ENCODE results near the gene SLC37A1.
A peak's percentile ranks its signal among the peaks of the same experiment; 100 is the strongest.
"Not testable (repeated sequence)": the region's sequence is repeated elsewhere in the genome, so short reads cannot be mapped to it uniquely, and the experiment has no call there.

SLC37A1 gene

GRCh38 chr21:42513151-42513984, at the start of gene SLC37A1:
Gene SLC37A1 (plus strand): TSS chr21:42513852. CDS start chr21:42518455, 4,603 bp downstream.
- no peak for DNase-seq

- DNase-seq, result no peak
Measured at GRCh38 chr21:42463861-42464515, 49.7 kb upstream of the SLC37A1 start.

GRCh38 chr21:42465008-42465802, 48.4 kb upstream of the SLC37A1 start:
- no peak for DNase-seq

- no peak for DNase-seq
Measured at GRCh38 chr21:42465803-42466127, 47.9 kb upstream of the SLC37A1 start.

GRCh38 chr21:42466700-42467099, 47.0 kb upstream of the SLC37A1 start:
- DNase-seq, result no peak

- DNase-seq, result no peak
Measured at GRCh38 chr21:42467140-42467983, 46.3 kb upstream of the SLC37A1 start.

- no peak for DNase-seq
Measured at GRCh38 chr21:42468491-42469131, 45.0 kb upstream of the SLC37A1 start.

GRCh38 chr21:42469272-42469671, 44.4 kb upstream of the SLC37A1 start:
- no peak for DNase-seq

- not testable (repeated sequence) for DNase-seq
Measured at GRCh38 chr21:42469726-42470125, 43.9 kb upstream of the SLC37A1 start.

- DNase-seq, result no peak
Measured at GRCh38 chr21:42471206-42471605, 42.4 kb upstream of the SLC37A1 start.

- no peak for DNase-seq
Measured at GRCh38 chr21:42471716-42472330, 41.8 kb upstream of the SLC37A1 start.

- no peak for DNase-seq
Measured at GRCh38 chr21:42472521-42472920, 41.1 kb upstream of the SLC37A1 start.

GRCh38 chr21:42473498-42474042, 40.1 kb upstream of the SLC37A1 start:
- DNase-seq, result no peak

GRCh38 chr21:42474043-42474831, 39.4 kb upstream of the SLC37A1 start:
- DNase-seq, result peak; percentile 73

GRCh38 chr21:42475036-42475435, 38.6 kb upstream of the SLC37A1 start:
- DNase-seq, result peak; percentile 56

- no peak for DNase-seq
Measured at GRCh38 chr21:42475526-42476387, 37.9 kb upstream of the SLC37A1 start.

GRCh38 chr21:42476388-42477331, 37.0 kb upstream of the SLC37A1 start:
- DNase-seq, result no peak

GRCh38 chr21:42478504-42478903, 35.1 kb upstream of the SLC37A1 start:
- DNase-seq, result no peak

Data from kidney glomerular epithelial cell (primary cell).